Naive thymus-derived CD4-positive, alpha-beta T cell (primary cell): ENCODE results near the gene TBXAS1. TPM values are rescaled to one million over a fixed set of nuclear protein-coding genes. Genes with fewer than 3 reads are reported as not detected.
A peak's percentile ranks its signal among the peaks of the same experiment; 100 is the strongest.

Source experiments
- ATAC-seq: fragments of 150-1000 bp; cut with Tn5 transposase; 2 replicates; pipeline ENCODE4 v1.10.0; 2021; ENCODE audit warnings: mild to moderate bottlenecking, moderate library complexity
- CTCF ChIA-PET: fragments of 350-600 bp; sonication (Branson Sonifier 250); formaldehyde crosslinking; loops from one replicate; lab custom pipeline; 2021; ENCODE audit warnings: antibody characterized with exemption; lab: Charles Lee
- POLR2A ChIA-PET: fragments of 350-600 bp; sonication (Branson Sonifier 250); formaldehyde crosslinking; loops from one replicate; lab custom pipeline; 2021; ENCODE audit warnings: antibody characterized with exemption, inconsistent platforms; lab: Charles Lee
- DNase-seq, 9 donors: peaks; one replicate each; pipeline versions ENCODE4 v3.0.0 to v3.0.0-alpha.2; 2020 to 2022; ENCODE audit warnings: mixed read lengths in 1 of 9
- H3K27ac ChIP-seq: one replicate; pipeline ENCODE4 v1.7.0; 2013; ENCODE audit warnings: mild to moderate bottlenecking, low read depth, low read length, moderate library complexity
- H3K27me3 ChIP-seq, 2 donors: one replicate each; pipeline ENCODE4 v1.7.0; 2013; ENCODE audit warnings: low read length in 2 of 2, mild to moderate bottlenecking in 2 of 2, moderate library complexity in 2 of 2; ENCODE audit not compliant: control insufficient read depth in 2 of 2, insufficient read depth in 2 of 2
- H3K36me3 ChIP-seq, 3 experiments: 1 replicate in 2 of 3; 2 replicates in 1 of 3; pipeline ENCODE4 v1.7.0; 2013; ENCODE audit warnings: low read length in 3 of 3, mild to moderate bottlenecking in 3 of 3, moderate library complexity in 1 of 3; ENCODE audit not compliant: insufficient read depth in 3 of 3, control insufficient read depth in 2 of 3
- H3K4me1 ChIP-seq, 2 donors: one replicate each; pipeline ENCODE4 v1.7.0; 2013; ENCODE audit warnings: low read length in 2 of 2, mild to moderate bottlenecking in 2 of 2, moderate library complexity in 1 of 2; ENCODE audit not compliant: control insufficient read depth in 2 of 2, insufficient read depth in 2 of 2
- H3K4me3 ChIP-seq: 2 replicates; pipeline ENCODE4 v1.7.0; 2013; ENCODE audit warnings: mild to moderate bottlenecking, low read length
- H3K9me3 ChIP-seq, 3 experiments: 1 replicate in 2 of 3; 2 replicates in 1 of 3; pipeline ENCODE4 v1.7.0; 2013; ENCODE audit warnings: low read length in 3 of 3; ENCODE audit not compliant: control insufficient read depth in 2 of 3
- H3K27ac Mint-ChIP-seq, 9 donors: one replicate each; pipeline ENCODE4 v1.8.0; 2020 to 2022; ENCODE audit warnings: mixed read lengths in 9 of 9, mild to moderate bottlenecking in 8 of 9, moderate library complexity in 5 of 9, inconsistent platforms in 2 of 9
- H3K27me3 Mint-ChIP-seq, 5 donors: one replicate each; pipeline ENCODE4 v1.8.0; 2021 to 2022; ENCODE audit warnings: mixed read lengths in 5 of 5, mild to moderate bottlenecking in 1 of 5
- H3K36me3 Mint-ChIP-seq, 5 donors: one replicate each; pipeline ENCODE4 v1.8.0; 2020 to 2022; ENCODE audit warnings: mixed read lengths in 5 of 5, mild to moderate bottlenecking in 3 of 5, inconsistent platforms in 1 of 5
- H3K4me1 Mint-ChIP-seq, 7 donors: one replicate each; pipeline ENCODE4 v1.8.0; 2020 to 2022; ENCODE audit warnings: mixed read lengths in 7 of 7, mild to moderate bottlenecking in 3 of 7, inconsistent platforms in 1 of 7
- H3K4me3 Mint-ChIP-seq, 10 donors: one replicate each; pipeline ENCODE4 v1.8.0; 2020 to 2022; ENCODE audit warnings: mild to moderate bottlenecking in 10 of 10, mixed read lengths in 10 of 10, moderate library complexity in 6 of 10, inconsistent platforms in 2 of 10
- H3K9me3 Mint-ChIP-seq, 11 donors: one replicate each; pipeline ENCODE4 v1.8.0; 2020 to 2022; ENCODE audit warnings: mixed read lengths in 11 of 11, mild to moderate bottlenecking in 4 of 11, inconsistent platforms in 1 of 11, moderate library complexity in 1 of 11
- intact Hi-C, 2 donors: fragments of 100-400 bp; cut with micrococcal nuclease; formaldehyde crosslinking; loops; one replicate each; pipeline ENCODE4 v1.15.1; 2023
- polyA plus RNA-seq, 2 donors: library from polyadenylated mRNA; unstranded; fragments of 300-500 nt; fragmentation: Illumina TruSeq; gene quantifications; one replicate each; pipeline ENCODE4 v1.2.3, GENCODE V29; 2021
- total RNA-seq, 6 experiments: library from RNA in 5 of 6; stranded (reverse) in 5 of 6; gene quantifications; 1 replicate in 5 of 6; 2 replicates in 1 of 6; pipeline ENCODE4 v1.2.3 and lab custom pipeline; 2021 to 2026

The TBXAS1 gene
- total and polyA plus RNA-seq, 7 experiments from 2014 or later, result 1.9 to 70.9 (median 3.2) TPM

DNA sequence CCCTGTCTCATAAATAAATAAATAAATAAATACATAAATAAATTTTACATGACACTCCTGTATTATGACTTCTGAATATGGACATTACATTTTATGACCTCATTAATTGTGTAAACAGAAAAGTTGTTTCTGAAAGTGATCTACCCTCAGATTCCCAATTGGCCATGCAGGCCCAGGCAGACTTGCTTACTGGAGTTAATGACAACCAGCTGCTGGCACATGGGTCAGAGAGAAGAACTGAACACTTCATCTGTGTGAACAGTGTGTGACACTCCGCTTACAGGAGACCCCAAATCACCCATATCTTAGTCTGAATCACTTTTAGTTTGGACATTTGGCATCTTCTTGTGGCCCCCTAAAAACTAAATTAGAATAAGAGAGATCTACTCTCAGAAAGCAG lies 202.3 kb downstream of the TBXAS1 start:
- peak overlapping the region in 4 of 9 donors; percentile 37 to 80 (median 48) for H3K27ac Mint-ChIP-seq
- no peak for ATAC-seq
- CTCF ChIA-PET, result no interaction called here
- POLR2A ChIA-PET, result no interaction called here
- Histone ChIP-seq H3K36me3 (peaks cover 0 to 40% (median 13%) of the 10 kb centered on the region in 3 experiments), H3K4me3 (no peak overlapping the region), H3K27me3 (no peaks in the 10 kb centered on the region), H3K9me3 (no peaks in the 10 kb centered on the region), H3K4me1 (peaks cover 3 to 5% of the 10 kb centered on the region in 2 donors), H3K27ac (no peak overlapping the region)
- no peaks in the 10 kb centered on the region for H3K27me3 Mint-ChIP-seq
- H3K4me1 Mint-ChIP-seq, result peaks cover 6 to 42% (median 17%) of the 10 kb centered on the region in 7 donors
- DNase-seq, result no peak
- peaks cover 17 to 54% (median 20%) of the 10 kb centered on the region in 5 donors for H3K36me3 Mint-ChIP-seq
- H3K9me3 Mint-ChIP-seq, result no peaks in the 10 kb centered on the region
- intact Hi-C loops, result no loop called here
- no peak overlapping the region for H3K4me3 Mint-ChIP-seq

DNA sequence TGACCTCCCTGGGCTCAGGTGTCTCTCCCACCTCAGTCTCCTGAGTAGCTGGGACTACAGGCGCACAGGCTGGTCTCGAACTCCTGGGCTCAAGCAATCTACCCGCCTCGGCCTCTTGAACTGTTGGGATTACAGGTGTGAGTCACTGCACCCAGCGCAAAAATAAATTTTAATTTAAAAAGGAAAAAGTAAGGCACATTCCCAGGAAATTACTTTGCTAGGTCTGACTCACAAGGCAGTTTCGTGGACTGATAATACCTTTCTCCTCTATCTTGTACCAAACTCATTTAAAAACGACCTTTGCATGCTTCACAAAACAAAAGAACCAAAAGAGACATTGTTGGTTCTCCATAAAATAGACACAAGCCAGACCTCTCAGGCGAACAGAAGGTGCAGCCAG lies 204.0 kb downstream of the TBXAS1 start:
- ATAC-seq (no peak), DNase-seq (no peak)
- H3K27ac Mint-ChIP-seq, result no peak overlapping the region
- no peaks in the 10 kb centered on the region for H3K27me3 Mint-ChIP-seq
- H3K27me3 ChIP-seq, result no peaks in the 10 kb centered on the region
- peaks cover 0 to 36% (median 10%) of the 10 kb centered on the region in 3 experiments for H3K36me3 ChIP-seq
- H3K4me1 Mint-ChIP-seq, result peaks cover 6 to 52% (median 32%) of the 10 kb centered on the region in 7 donors
- H3K4me1 ChIP-seq, result peaks cover 5% of the 10 kb centered on the region in 2 donors
- ChIA-PET CTCF (no interaction called here), POLR2A (no interaction called here)
- no peak overlapping the region for H3K4me3 ChIP-seq
- peak overlapping the region in 2 of 10 donors; percentile 36 to 41 for H3K4me3 Mint-ChIP-seq
- no peaks in the 10 kb centered on the region for H3K9me3 Mint-ChIP-seq
- intact Hi-C loops, result no loop called here
- H3K36me3 Mint-ChIP-seq, result peaks cover 19 to 61% (median 26%) of the 10 kb centered on the region in 5 donors
- H3K9me3 ChIP-seq, result no peaks in the 10 kb centered on the region
- H3K27ac ChIP-seq, result no peak overlapping the region

DNA sequence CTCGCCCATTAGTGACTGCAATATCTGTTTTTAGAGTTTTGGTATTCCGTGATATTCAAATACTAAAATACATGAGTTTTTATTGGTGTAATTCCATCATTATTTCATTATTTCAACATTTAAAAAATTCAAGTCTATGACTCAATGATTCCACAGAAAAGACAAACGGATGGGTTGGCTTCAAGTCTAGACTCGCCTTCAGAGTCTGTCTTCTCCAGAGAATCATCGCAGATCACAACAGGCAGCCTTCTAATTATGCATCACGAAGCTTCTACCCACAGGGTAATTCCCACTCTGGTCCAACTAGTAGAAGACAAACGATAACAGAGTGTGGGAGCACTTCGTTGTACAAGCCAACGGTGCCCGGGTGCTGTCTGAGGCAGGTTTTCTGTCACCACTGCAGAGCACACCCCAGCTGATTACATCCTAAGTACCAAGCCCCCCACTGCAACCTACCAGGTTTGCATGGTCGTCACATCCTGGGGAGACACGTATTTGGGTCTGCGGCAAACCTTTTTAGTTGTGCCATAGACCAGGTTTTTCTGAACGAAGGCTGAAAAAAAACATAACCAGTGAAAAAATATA lies 204.8 kb downstream of the TBXAS1 start:
- no peak for DNase-seq
- Histone ChIP-seq H3K27me3 (no peaks in the 10 kb centered on the region), H3K36me3 (peaks cover 3 to 40% (median 10%) of the 10 kb centered on the region in 3 experiments), H3K4me1 (peaks cover 5% of the 10 kb centered on the region in 2 donors), H3K27ac (no peak overlapping the region), H3K4me3 (no peak overlapping the region), H3K9me3 (no peaks in the 10 kb centered on the region)
- CTCF ChIA-PET, result no interaction called here
- H3K27me3 Mint-ChIP-seq, result no peaks in the 10 kb centered on the region
- POLR2A ChIA-PET, result no interaction called here
- no peaks in the 10 kb centered on the region for H3K9me3 Mint-ChIP-seq
- peaks cover 6 to 46% (median 35%) of the 10 kb centered on the region in 7 donors for H3K4me1 Mint-ChIP-seq
- no peak for ATAC-seq
- H3K4me3 Mint-ChIP-seq, result peak overlapping the region in 2 of 10 donors; percentile 27 to 36
- H3K27ac Mint-ChIP-seq, result no peak overlapping the region
- intact Hi-C loops, result no loop called here
- H3K36me3 Mint-ChIP-seq, result peaks cover 11 to 61% (median 32%) of the 10 kb centered on the region in 5 donors

DNA sequence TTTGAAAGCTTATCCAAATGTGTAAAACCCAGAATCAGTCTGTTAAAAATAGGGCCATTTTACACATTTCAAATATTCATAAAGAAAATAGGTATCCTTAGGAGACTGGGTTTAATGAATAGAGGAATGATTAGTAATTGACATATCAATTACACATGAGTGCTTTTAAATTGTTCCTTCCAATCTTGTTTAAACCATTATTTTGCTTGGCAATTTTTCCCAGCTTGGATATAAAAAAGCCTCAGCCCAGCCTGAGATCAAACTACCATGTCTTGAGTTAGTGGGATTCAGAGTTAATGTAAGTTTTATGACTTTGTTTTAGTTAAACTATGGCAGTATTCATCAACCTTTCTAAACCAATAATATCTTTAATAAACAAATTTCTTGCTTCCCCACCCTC lies 205.4 kb downstream of the TBXAS1 start:
- no peaks in the 10 kb centered on the region for H3K27me3 Mint-ChIP-seq

DNA sequence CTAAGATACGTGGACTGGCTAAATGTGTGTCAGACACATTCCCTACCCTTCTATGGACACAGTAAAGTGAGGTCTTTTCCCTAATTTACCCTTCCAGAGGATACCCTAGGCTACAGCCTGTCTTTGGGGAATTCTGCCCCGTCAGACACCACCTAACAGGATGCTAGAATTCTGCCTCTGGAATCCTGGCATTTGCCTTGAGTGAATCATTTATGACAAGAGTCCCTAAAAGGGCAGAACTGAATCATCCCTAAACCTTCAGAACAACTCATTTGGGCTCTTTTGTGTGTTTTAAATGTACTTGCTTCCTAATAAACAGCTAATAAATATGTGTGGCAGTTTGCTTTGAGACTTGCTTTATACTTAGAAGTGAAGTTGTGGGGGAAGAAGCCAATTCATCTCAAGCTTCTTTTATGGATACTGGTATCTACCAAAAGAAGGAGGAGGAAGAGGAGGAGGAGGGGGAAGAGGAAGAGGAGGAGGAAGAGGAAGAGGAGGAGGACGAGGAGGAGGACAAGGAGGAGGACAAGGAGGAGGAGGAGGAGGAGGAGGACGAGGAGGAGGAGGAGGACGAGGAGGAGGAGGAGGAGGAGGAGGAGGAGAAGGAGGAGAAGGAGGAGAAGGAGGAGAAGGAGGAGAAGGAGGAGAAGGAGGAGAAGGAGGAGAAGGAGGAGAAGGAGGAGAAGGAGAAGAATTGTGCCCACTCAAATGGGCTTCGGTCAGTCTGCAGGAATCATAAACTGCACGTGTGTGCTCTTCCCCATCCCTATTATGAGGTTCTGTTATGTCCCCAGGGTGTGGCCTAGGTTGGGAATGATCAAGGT lies 206.5 kb downstream of the TBXAS1 start:
- Mint-ChIP-seq H3K9me3 (no peaks in the 10 kb centered on the region), H3K36me3 (peaks cover 11 to 72% (median 40%) of the 10 kb centered on the region in 5 donors), H3K4me3 (peak overlapping the region in 1 of 10 donors; percentile 52), H3K27me3 (no peaks in the 10 kb centered on the region), H3K27ac (peak overlapping the region in 3 of 9 donors; percentile 34 to 57 (median 47)), H3K4me1 (peaks cover 9 to 59% (median 35%) of the 10 kb centered on the region in 7 donors)
- ChIA-PET CTCF (no interaction called here), POLR2A (no interaction called here)
- DNase-seq, result no peak
- Histone ChIP-seq H3K9me3 (no peaks in the 10 kb centered on the region), H3K27ac (no peak overlapping the region), H3K4me3 (no peak overlapping the region), H3K27me3 (no peaks in the 10 kb centered on the region), H3K4me1 (peaks cover 5% of the 10 kb centered on the region in 2 donors), H3K36me3 (peaks cover 3 to 57% (median 14%) of the 10 kb centered on the region in 3 experiments)
- ATAC-seq, result no peak
- intact Hi-C loops, result no loop called here

More for the DNA sequence above, 205.4 kb downstream of the TBXAS1 start:
- ATAC-seq, result no peak
- no peaks in the 10 kb centered on the region for H3K9me3 Mint-ChIP-seq
- DNase-seq, result no peak
- H3K36me3 Mint-ChIP-seq, result peaks cover 11 to 65% (median 37%) of the 10 kb centered on the region in 5 donors
- Histone ChIP-seq H3K36me3 (peaks cover 3 to 45% (median 10%) of the 10 kb centered on the region in 3 experiments), H3K27ac (no peak overlapping the region), H3K4me1 (peaks cover 5% of the 10 kb centered on the region in 2 donors), H3K27me3 (no peaks in the 10 kb centered on the region), H3K4me3 (no peak overlapping the region), H3K9me3 (no peaks in the 10 kb centered on the region)
- H3K27ac Mint-ChIP-seq, result no peak overlapping the region
- H3K4me3 Mint-ChIP-seq, result no peak overlapping the region
- H3K4me1 Mint-ChIP-seq, result peaks cover 10 to 51% (median 35%) of the 10 kb centered on the region in 7 donors
- intact Hi-C loops, result no loop called here
- ChIA-PET POLR2A (no interaction called here), CTCF (no interaction called here)

DNA sequence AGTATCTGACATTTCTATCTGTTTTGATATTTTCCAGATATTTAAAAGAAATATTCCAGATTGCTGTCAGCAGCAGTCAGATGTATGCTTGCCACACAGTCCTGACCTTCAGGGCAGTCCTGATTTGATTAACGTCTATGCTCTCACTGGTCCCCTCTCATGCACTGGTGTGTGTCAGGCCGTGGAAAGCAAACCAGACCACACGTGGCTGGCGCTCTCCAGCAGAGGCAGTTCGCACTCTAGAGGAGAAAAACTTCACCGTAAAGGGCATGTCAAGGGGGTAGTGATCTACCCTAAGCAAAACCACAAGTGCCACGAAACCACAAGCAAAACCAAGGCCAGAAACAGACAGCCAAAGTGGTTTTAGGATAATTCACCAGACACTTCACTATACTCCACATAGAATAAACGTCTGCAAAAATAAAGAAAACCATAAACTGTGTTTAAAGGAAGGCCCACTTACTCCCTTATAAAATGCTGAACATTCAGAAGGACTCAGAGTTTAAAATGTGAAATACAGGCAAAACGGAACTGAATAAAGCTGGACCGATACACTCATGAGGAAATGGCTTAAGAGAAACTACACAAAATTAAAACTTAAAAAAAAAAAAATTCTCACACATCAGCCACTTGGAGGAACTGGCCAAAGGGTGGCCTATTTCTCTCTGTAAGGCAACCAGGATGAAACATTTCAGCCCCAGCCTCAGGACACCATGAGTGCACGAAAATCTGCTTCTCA lies 207.3 kb downstream of the TBXAS1 start:
- peaks cover 13 to 65% (median 35%) of the 10 kb centered on the region in 7 donors for H3K4me1 Mint-ChIP-seq
- H3K4me1 ChIP-seq, result peaks cover 5% of the 10 kb centered on the region in 2 donors
- H3K27ac ChIP-seq, result no peak overlapping the region
- no peaks in the 10 kb centered on the region for H3K27me3 ChIP-seq
- H3K27ac Mint-ChIP-seq, result peak overlapping the region in 6 of 9 donors; percentile 2 to 71 (median 51)
- ATAC-seq, result peak; percentile 45
- no peaks in the 10 kb centered on the region for H3K9me3 Mint-ChIP-seq
- no peak overlapping the region for H3K4me3 ChIP-seq
- no peaks in the 10 kb centered on the region for H3K27me3 Mint-ChIP-seq
- intact Hi-C loops, result no loop called here
- ChIA-PET CTCF (no interaction called here), POLR2A (no interaction called here)
- H3K4me3 Mint-ChIP-seq, result peak overlapping the region in 6 of 10 donors; percentile 5 to 52 (median 42)
- peaks cover 4 to 63% (median 14%) of the 10 kb centered on the region in 3 experiments for H3K36me3 ChIP-seq
- DNase-seq, result no peak
- no peaks in the 10 kb centered on the region for H3K9me3 ChIP-seq
- peaks cover 16 to 78% (median 41%) of the 10 kb centered on the region in 5 donors for H3K36me3 Mint-ChIP-seq
